Hematopoietic multipotent progenitor cell treated with erythropoietin and hydrocortisone succinate and interleukin-3 and kit ligand, for 6 days (in vitro differentiated cells): ENCODE measurements around the gene WDR41.
"Not testable (repeated sequence)": the region's sequence is repeated elsewhere in the genome, so short reads cannot be mapped to it uniquely, and the experiment has no call there.

Source experiments
- DNase-seq: peaks from one replicate; pipeline ENCODE4 v3.0.0-alpha.2; 2015

Gene WDR41

DNA sequence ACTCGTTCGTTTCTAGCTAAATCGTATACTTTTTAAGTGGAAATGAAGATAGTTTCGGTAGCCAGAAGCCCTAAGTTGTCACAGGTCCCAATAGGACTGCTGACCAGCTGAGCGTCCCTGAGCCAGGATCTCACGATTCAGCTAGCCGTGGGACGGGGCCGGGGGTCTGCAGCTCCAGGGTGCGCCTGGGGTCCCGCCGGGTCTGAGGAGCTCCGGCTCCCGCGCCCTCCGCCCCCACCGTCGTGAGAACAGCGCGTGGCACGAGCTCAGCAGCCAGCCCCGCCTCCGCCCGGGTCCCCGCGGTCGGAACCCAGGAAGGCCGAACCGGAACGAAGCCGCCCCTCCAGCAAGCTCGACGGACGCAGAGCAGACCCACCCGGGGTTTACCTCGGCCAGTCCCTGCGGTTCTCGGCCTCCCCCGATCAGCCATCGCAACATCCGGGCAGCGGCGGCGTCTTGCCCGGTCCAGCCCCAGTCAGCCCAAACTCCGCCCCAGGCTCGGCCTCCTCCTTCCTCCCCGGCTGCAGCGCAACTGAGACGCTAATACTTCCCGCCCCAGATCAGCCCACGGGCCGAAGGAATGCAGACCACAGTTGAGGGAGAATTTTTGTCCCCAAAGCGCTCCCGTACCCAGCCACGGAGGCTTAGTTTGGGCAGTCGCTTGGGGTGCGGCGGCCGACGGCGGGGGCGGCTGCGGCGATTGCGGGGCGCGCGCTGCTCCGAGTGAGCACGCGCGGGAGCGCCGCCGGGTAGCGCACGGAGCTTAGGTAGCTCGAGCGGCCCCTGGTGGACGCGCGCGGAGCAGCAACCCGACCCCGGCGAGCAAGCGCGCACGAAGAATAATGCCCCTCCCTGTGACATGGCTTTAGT is at the start of gene WDR41:
TSS of gene WDR41 (minus strand) at position 534 of the 870 bp plus-strand sequence. CDS start at position 438, 96 bp downstream.
- DNase-seq = peak; percentile 94

DNA sequence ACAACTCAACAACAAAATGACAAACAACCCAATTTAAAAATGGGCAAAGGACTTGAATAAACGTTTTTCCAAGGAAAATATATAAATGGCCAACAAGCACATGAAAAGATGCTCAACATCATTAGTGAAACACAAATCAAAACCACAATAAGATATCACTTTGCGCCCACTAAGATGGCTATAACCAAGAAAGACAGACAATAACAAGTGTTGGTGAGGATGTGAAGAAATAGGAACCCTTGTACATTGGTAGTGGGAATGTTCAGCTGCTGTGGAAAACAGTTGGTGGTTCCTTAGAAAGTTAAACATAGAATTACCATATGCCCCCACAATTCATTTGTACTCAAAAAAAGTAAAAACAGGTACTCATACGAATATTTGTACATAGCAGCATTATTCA is 39.2 kb upstream of the WDR41 start:
- no peak for DNase-seq

DNA sequence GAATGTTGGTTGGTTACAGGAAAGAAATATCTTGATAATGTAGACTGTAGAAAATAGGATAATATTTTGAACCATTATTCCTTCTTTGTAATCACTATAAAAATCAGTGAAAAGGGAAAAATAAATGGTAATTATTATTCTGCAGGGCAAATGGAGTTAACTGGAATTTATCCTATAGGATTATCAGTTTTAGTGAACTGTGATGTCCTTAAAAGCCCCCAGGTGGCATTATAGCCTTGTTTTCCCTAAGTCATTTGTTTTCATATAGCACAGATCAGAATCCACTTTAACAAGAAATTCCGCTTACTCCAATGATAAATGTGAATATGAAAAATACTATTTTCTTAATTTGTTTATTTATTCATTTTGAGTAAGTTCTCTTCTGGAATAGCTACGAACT is 26.2 kb upstream of the WDR41 start:
- DNase-seq = peak; percentile 38

GRCh38 chr5:77514457-77514856 is 22.3 kb upstream of the WDR41 start:
- DNase-seq = no peak

DNA sequence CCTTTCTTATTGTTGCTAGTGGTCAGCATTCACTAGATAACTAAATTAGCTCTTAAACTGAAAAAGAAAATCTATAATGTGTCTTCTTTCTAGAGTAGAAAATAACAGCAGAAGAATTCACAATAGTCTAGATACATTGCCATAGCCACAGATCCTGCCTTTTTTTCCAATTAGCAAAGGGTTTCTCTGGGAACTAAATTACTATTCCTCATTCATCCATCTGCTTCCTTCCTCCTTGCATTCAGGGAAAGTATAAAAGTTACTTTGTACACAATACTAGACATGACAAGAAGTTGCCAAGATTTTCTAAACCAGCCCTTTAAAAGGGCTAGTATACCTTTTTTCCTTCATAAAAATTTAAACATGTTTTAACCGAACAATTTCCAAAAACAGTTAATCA is 21.2 kb upstream of the WDR41 start:
- no peak for DNase-seq

GRCh38 chr5:77501132-77501531 is 9.0 kb upstream of the WDR41 start:
- not testable (repeated sequence) for DNase-seq

- DNase-seq = no peak
Measured at GRCh38 chr5:77499973-77500372, 7.9 kb upstream of the WDR41 start.

GRCh38 chr5:77499441-77499840 is 7.3 kb upstream of the WDR41 start:
- DNase-seq = no peak

DNA sequence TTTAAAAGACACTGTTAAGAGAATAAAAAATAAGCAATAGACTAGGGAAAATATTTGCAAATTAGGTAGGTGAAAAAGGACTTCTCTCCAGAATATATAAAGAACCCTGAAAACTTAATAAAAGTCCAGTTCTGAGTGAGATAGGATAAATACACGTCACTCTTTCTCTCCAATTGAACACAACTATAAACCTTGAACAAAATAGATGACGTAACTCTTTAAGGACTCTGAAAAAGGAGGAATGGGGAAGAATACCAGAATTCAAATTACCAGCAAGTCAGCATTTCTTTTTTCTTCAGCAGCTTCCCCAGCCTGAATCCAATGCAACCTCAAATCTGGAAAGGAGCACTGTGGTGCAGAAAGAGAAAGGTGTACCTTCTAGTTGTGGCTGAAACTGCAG is 6.8 kb upstream of the WDR41 start:
- DNase-seq = no peak

DNA sequence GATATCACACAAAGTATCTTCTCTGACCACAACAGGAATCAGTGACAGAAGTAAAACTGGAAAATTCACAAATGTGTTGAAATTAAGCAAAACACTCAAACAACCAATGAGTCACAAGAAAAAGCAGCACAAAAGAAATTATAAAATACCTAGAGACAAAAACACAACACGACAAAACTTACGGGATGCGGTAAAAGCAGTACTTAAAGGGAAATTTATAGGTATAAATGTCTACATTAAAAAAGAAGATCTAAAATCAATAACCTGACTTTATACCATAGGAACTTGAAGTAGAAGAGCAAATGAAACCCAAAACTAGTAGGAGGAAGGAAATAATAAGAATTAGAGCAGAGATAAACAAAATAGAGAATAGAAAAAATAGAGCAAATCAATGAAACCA is 2.8 kb upstream of the WDR41 start:
- DNase-seq = no peak

DNA sequence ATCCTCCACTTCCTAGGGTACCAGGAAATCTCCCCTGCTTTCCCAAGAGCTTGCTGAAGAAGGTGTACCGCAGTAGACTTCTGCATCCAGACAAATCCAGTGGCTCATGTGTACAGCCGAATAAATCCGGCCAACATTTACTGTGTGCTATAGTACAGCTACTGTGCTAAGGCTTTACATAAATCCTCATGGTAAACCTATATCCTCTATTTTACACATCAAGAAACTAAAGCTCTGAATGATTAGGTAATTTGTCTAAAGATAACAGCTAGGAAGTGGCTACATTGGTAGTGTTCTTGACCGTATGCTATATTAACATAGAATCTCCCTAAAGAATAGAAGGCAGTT is 511 bp upstream of the WDR41 start:
- no peak for DNase-seq

GRCh38 chr5:77490741-77491344 is 1.3 kb downstream of the WDR41 start:
- DNase-seq = peak; percentile 54

GRCh38 chr5:77486344-77486962 is 5.7 kb downstream of the WDR41 start:
- DNase-seq = no peak

- DNase-seq = peak; percentile 35
Measured at GRCh38 chr5:77483682-77484081, 8.4 kb downstream of the WDR41 start.

GRCh38 chr5:77475041-77475440 is 17.1 kb downstream of the WDR41 start:
- DNase-seq = not testable (repeated sequence)

DNA sequence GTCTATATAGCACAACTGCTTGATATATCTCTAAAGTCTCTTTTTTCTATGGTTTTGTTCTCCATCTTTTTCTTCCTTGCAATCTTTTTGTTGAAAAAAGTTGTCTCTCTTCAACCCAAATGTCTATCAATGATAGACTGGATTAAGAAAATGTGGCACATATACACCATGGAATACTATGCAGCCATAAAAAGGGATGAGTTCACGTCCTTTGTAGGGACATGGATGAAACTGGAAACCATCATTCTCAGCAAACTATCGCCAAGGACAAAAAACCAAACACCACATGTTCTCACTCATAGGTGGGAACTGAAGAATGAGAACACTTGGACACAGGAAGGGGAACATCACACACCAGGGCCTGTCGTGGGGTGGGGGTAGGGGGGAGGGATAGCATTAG is 23.2 kb downstream of the WDR41 start:
- DNase-seq = not testable (repeated sequence)

DNA sequence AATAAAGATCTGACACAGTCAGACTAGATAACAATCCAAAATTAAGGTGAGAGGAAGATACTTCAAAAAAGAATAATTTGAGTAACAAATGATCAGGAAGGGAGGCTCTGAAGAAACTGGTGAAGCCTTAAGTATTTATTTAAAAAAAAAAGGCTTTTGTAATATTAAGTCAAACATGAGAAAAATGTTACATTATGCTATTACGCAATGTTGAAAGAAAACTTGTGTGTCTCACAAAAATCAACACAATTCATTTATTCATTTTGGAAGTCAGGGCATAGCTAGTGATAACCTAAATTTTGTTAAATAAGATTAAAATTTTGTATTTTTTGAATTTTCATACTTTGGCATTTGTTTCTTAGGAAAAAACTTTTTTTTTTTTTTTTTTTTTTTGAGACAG is 28.2 kb downstream of the WDR41 start:
- no peak for DNase-seq

GRCh38 chr5:77461287-77461686 is 30.8 kb downstream of the WDR41 start:
- no peak for DNase-seq

GRCh38 chr5:77454123-77454522 is 38.0 kb downstream of the WDR41 start:
- DNase-seq = peak; percentile 4

- DNase-seq = no peak
Measured at GRCh38 chr5:77452351-77452750, 39.8 kb downstream of the WDR41 start.

GRCh38 chr5:77449981-77450380 is 42.1 kb downstream of the WDR41 start:
- peak; percentile 35 for DNase-seq

- peak; percentile 69 for DNase-seq
Measured at GRCh38 chr5:77449277-77449676, 42.8 kb downstream of the WDR41 start.

GRCh38 chr5:77448831-77449230 is 43.3 kb downstream of the WDR41 start:
- peak; percentile 12 for DNase-seq

DNA sequence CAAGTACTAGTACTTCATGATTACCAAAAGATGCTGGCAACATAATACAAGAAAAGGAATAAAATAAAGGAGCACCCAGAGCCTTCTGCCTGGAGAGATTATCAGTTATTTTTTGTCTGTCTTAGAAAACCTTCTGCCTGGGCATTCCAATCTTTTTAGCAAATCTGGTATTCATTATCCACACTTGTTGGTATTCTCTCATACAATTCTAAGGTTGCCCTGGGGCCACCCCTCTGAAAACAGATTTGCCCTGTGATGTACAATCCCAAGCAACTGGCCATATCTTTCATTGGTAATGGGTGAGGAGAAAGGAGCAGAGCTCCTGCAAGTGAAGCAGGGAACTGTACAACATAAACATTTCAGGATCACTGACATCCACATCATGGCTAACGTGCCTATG is 47.8 kb downstream of the WDR41 start:
- no peak for DNase-seq
